Measurements from ENCODE around the gene PUS1.

DNA sequence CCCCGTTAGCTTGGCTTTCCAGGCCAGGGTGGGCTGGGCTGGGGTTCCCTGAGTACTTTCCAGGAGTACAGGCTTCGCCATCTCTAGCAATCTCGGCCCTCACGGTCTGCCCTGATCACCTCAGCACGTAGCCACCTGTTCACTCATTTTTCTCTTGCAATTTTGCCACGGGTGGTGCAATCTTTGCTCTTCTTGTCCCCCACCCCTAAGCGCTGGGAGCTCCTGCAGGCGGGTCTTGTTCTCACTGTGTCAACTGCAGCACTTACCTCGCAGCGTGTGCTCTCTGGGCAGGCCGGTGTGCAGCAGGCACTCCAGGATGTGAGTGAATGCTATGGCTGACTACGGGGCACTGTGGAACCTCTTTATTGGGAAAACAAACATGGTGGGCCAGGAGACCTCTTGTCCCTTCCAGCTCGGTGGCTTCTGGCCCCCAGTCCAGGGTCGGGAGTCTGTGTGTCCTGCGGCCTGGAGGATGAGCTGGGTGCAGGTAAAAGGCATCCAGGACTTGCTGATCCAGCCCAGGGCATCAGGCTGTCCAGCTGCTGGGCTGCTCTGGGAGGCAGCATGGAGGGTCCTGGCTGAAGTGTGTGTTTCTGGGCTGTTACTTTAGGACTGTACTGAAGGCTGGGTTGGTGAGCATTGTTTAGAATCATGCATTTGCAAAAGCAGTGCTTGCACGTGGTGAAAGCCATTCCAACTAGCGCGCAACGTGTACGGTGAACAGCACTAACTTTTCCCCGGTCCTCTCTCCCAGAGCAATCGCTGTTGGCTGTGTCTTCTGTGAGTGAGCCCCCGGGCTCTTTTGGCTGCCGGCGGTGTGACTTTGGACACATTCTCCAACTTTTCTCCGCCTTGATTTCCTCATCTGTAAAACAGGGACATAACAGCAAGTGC lies 36.1 kb upstream of the PUS1 start:
- TF ChIP-seq, protein P1, sequence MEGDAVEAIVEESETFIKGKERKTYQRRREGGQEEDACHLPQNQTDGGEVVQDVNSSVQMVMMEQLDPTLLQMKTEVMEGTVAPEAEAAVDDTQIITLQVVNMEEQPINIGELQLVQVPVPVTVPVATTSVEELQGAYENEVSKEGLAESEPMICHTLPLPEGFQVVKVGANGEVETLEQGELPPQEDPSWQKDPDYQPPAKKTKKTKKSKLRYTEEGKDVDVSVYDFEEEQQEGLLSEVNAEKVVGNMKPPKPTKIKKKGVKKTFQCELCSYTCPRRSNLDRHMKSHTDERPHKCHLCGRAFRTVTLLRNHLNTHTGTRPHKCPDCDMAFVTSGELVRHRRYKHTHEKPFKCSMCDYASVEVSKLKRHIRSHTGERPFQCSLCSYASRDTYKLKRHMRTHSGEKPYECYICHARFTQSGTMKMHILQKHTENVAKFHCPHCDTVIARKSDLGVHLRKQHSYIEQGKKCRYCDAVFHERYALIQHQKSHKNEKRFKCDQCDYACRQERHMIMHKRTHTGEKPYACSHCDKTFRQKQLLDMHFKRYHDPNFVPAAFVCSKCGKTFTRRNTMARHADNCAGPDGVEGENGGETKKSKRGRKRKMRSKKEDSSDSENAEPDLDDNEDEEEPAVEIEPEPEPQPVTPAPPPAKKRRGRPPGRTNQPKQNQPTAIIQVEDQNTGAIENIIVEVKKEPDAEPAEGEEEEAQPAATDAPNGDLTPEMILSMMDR (IDR thresholded peaks at IDR 0.05): no peak
- TF ChIP-seq POLR2A (IDR thresholded peaks at IDR 0.05): no peak
